GM23338 (cell line): ENCODE data around the gene GPR158. TPM values are rescaled to one million over a fixed set of nuclear protein-coding genes. Genes with fewer than 3 reads are reported as not detected.

ENCODE experiments used
- ATAC-seq: fragments of 200-7000 bp; cut with Tn5 transposase; 3 replicates; pipeline ENCODE4 v1.9.1; 2020
- DNase-seq: peaks from one replicate; pipeline ENCODE4 v3.0.0-alpha.2; 2015; ENCODE audit warnings: low spot score
- H2AFZ ChIP-seq: fragments of 200-600 bp; sonication (generic); 2 replicates; pipeline ENCODE4 v1.8.0; 2016; ENCODE audit warnings: antibody characterized with exemption, mild to moderate bottlenecking, moderate library complexity
- H3F3A ChIP-seq: fragments of 200-600 bp; sonication (generic); replicated peaks from 2 replicates; pipeline ENCODE4 v1.8.0; 2017; ENCODE audit warnings: antibody characterized with exemption, mixed run types, low read depth
- H3K27ac ChIP-seq: fragments of 200-600 bp; sonication (generic); 2 replicates; pipeline ENCODE4 v1.6.1; 2016; ENCODE audit warnings: low read depth
- H3K27me3 ChIP-seq: fragments of 200-600 bp; sonication (generic); 2 replicates; pipeline ENCODE4 v1.8.0; 2016; ENCODE audit warnings: mild to moderate bottlenecking, mixed run types, moderate library complexity; ENCODE audit not compliant: insufficient read depth
- H3K36me3 ChIP-seq: fragments of 200-600 bp; sonication (generic); 2 replicates; pipeline ENCODE4 v1.8.0; 2016; ENCODE audit warnings: mild to moderate bottlenecking; ENCODE audit not compliant: insufficient read depth
- H3K4me1 ChIP-seq: fragments of 200-600 bp; sonication (generic); 2 replicates; pipeline ENCODE4 v1.8.0; 2016; ENCODE audit warnings: mild to moderate bottlenecking, moderate library complexity; ENCODE audit not compliant: insufficient read depth
- H3K4me2 ChIP-seq: fragments of 200-600 bp; sonication (generic); 2 replicates; pipeline ENCODE4 v1.7.1; 2017; ENCODE audit warnings: mixed run types
- H3K4me3 ChIP-seq: fragments of 200-600 bp; sonication (generic); 2 replicates; pipeline ENCODE4 v1.6.1; 2016; ENCODE audit warnings: mixed run types
- H3K79me2 ChIP-seq: fragments of 200-600 bp; sonication (generic); replicated peaks from 2 replicates; pipeline ENCODE4 v1.8.0; 2017; ENCODE audit warnings: mild to moderate bottlenecking; ENCODE audit not compliant: insufficient read depth
- H3K9me2 ChIP-seq: fragments of 200-600 bp; sonication (generic); 2 replicates; pipeline ENCODE4 v1.8.0; 2017; ENCODE audit not compliant: insufficient read depth
- H4K20me1 ChIP-seq: fragments of 200-600 bp; sonication (generic); replicated peaks from 2 replicates; pipeline ENCODE4 v1.8.0; 2017; ENCODE audit warnings: mild to moderate bottlenecking; ENCODE audit not compliant: insufficient read depth
- H3K27ac Mint-ChIP-seq: 2 replicates; pipeline ENCODE4 v1.8.0; 2020; ENCODE audit warnings: inconsistent platforms, mild to moderate bottlenecking, moderate library complexity, mixed read lengths
- H3K27me3 Mint-ChIP-seq: 3 replicates; pipeline ENCODE4 v1.8.0; 2022; ENCODE audit warnings: low read depth, mild to moderate bottlenecking, moderate library complexity, mixed read lengths, inconsistent platforms; ENCODE audit not compliant: insufficient read depth, poor library complexity
- H3K36me3 Mint-ChIP-seq: 3 replicates; pipeline ENCODE4 v1.8.0; 2021; ENCODE audit warnings: low read depth, mild to moderate bottlenecking, inconsistent platforms, moderate library complexity, mixed read lengths
- H3K4me1 Mint-ChIP-seq: 3 replicates; pipeline ENCODE4 v1.8.0; 2020; ENCODE audit warnings: mild to moderate bottlenecking, inconsistent platforms, mixed read lengths
- H3K4me3 Mint-ChIP-seq: 3 replicates; pipeline ENCODE4 v1.8.0; 2021; ENCODE audit warnings: moderate library complexity, mild to moderate bottlenecking, inconsistent platforms, mixed read lengths
- H3K9me3 Mint-ChIP-seq: 3 replicates; pipeline ENCODE4 v1.8.0; 2020; ENCODE audit warnings: moderate library complexity, mild to moderate bottlenecking, inconsistent platforms, mixed read lengths
- CREB1 ChIP-seq: fragments of 250-450 bp; sonication (Bioruptor Pico); IDR thresholded peaks from 2 replicates; pipeline ENCODE4 v1.5.0; 2020; ENCODE audit warnings: low read depth, mild to moderate bottlenecking, moderate library complexity
- EZH2 ChIP-seq: fragments of 200-600 bp; sonication (generic); IDR thresholded peaks from one replicate; pipeline ENCODE4 v1.8.0; 2017; ENCODE audit warnings: antibody characterized with exemption, mild to moderate bottlenecking, low read depth; ENCODE audit not compliant: unreplicated experiment
- EZH2phosphoT487 ChIP-seq: fragments of 200-600 bp; sonication (generic); IDR thresholded peaks from one replicate; pipeline ENCODE4 v1.8.1; 2018; ENCODE audit warnings: antibody characterized with exemption; ENCODE audit not compliant: unreplicated experiment
- JUNB ChIP-seq: IDR thresholded peaks from one replicate; pipeline ENCODE4 v1.6.1; 2016; ENCODE audit warnings: antibody characterized with exemption; ENCODE audit not compliant: unreplicated experiment
- NANOG ChIP-seq: IDR thresholded peaks from 2 replicates; pipeline ENCODE4 v1.6.1; 2016; ENCODE audit warnings: antibody characterized with exemption, borderline replicate concordance
- POLR2AphosphoS5 ChIP-seq: IDR thresholded peaks from 2 replicates; pipeline ENCODE4 v1.6.1; 2016; ENCODE audit warnings: antibody characterized with exemption, low read depth
- STAT1 ChIP-seq: IDR thresholded peaks from one replicate; pipeline ENCODE4 v1.6.1; 2016; ENCODE audit warnings: antibody characterized with exemption; ENCODE audit not compliant: unreplicated experiment
- ZNF114 ChIP-seq: fragments of 250-450 bp; sonication (Bioruptor Pico); IDR thresholded peaks from 2 replicates; pipeline ENCODE4 v1.5.0; 2020; ENCODE audit warnings: mild to moderate bottlenecking, moderate library complexity
- ZNF331 ChIP-seq: fragments of 250-450 bp; sonication (Bioruptor Pico); IDR thresholded peaks from 2 replicates; pipeline ENCODE4 v1.5.0; 2020; ENCODE audit warnings: low read depth, mild to moderate bottlenecking, moderate library complexity
- polyA plus RNA-seq: library from polyadenylated mRNA; unstranded; fragments of >200 nt; fragmentation: Nextera tagmentation; extraction: Ambion mirVana; gene quantifications from 2 replicates; pipeline ENCODE4 v1.2.1, GENCODE V29; 2016
- total RNA-seq: library from RNA; depleted of rRNA; stranded (reverse); fragments of >200 nt; shearing (Covaris generic); gene quantifications from 2 replicates; pipeline ENCODE4 v1.2.3, GENCODE V29; 2014
- TF ChIP-seq, protein P1 (sequence below): IDR thresholded peaks from one replicate; pipeline ENCODE4 v1.6.1; 2018; ENCODE audit warnings: antibody characterized with exemption; ENCODE audit not compliant: unreplicated experiment
- TF ChIP-seq, protein P2 (sequence below): IDR thresholded peaks from 2 replicates; pipeline ENCODE4 v1.6.1; 2016; ENCODE audit warnings: antibody characterized with exemption

The GPR158 gene
- total and polyA plus RNA-seq, 2 experiments from 2014 or later = 0.13 to 1.5 TPM

DNA sequence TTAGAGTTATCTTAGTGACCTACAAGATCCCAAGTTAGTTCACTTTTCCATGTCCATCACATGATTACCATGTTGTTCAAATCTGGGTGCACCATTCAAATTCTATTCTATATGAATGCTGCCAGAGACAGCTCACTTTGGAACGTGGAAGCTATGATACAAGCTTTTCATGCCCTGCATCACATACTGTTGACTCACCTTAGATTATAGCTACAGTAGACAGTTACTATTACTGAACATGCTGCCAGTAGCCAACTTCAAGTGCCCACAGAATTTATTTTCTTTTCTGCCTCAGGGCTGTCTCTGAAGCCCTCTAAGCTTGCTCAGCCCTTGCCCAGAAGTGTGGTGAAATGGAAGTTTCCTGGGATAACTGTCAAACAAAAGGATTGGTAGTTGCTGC is 231.1 kb downstream of the GPR158 start:
- no peaks in the 10 kb centered on the region for H3K79me2 ChIP-seq
- DNase-seq = no peak
- H3K4me1 ChIP-seq = no peaks in the 10 kb centered on the region
- H3K27ac ChIP-seq = no peak overlapping the region
- no peaks in the 10 kb centered on the region for H3K36me3 ChIP-seq
- no peak overlapping the region for H2AFZ ChIP-seq
- no peaks in the 10 kb centered on the region for H3K9me2 ChIP-seq
- H3K4me1 Mint-ChIP-seq = no peaks in the 10 kb centered on the region; the same call in 2 of the 3 replicates
- no peaks in the 10 kb centered on the region for H3K27me3 Mint-ChIP-seq
- H3K4me2 ChIP-seq = no peak overlapping the region
- no peak overlapping the region for H3K27ac Mint-ChIP-seq
- H3K27me3 ChIP-seq = no peaks in the 10 kb centered on the region
- H3F3A ChIP-seq = no peaks in the 10 kb centered on the region
- H4K20me1 ChIP-seq = no peaks in the 10 kb centered on the region
- no peaks in the 10 kb centered on the region for H3K9me3 Mint-ChIP-seq
- H3K4me3 ChIP-seq = no peak overlapping the region
- H3K4me3 Mint-ChIP-seq = no peak overlapping the region
- no peak for TF ChIP-seq ZNF114 (CRISPR knock-in tag)
- no peaks in the 10 kb centered on the region for H3K36me3 Mint-ChIP-seq
- no peak for ATAC-seq

DNA sequence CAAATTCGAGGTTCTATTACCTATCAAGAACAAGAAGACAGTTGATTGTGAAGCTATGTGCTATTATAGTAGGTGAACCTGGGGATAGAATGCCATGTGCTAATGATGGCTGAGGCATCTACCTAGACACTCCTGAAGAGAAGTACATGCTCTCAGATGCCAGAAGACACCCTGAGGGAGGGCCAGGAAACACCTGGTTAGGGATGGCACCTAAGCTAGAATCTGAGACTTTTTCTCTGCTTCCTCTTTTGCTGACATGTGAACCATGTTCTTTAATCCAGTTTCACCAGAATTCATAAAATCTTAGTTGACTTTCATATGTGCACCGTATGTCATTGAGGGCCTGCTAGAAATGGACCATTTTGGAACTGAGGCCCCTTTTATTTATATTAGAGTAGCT is 242.8 kb downstream of the GPR158 start:
- H3K4me1 Mint-ChIP-seq = no peaks in the 10 kb centered on the region
- no peaks in the 10 kb centered on the region for H4K20me1 ChIP-seq
- no peaks in the 10 kb centered on the region for H3K4me1 ChIP-seq
- H2AFZ ChIP-seq = no peak overlapping the region
- TF ChIP-seq, protein P1, sequence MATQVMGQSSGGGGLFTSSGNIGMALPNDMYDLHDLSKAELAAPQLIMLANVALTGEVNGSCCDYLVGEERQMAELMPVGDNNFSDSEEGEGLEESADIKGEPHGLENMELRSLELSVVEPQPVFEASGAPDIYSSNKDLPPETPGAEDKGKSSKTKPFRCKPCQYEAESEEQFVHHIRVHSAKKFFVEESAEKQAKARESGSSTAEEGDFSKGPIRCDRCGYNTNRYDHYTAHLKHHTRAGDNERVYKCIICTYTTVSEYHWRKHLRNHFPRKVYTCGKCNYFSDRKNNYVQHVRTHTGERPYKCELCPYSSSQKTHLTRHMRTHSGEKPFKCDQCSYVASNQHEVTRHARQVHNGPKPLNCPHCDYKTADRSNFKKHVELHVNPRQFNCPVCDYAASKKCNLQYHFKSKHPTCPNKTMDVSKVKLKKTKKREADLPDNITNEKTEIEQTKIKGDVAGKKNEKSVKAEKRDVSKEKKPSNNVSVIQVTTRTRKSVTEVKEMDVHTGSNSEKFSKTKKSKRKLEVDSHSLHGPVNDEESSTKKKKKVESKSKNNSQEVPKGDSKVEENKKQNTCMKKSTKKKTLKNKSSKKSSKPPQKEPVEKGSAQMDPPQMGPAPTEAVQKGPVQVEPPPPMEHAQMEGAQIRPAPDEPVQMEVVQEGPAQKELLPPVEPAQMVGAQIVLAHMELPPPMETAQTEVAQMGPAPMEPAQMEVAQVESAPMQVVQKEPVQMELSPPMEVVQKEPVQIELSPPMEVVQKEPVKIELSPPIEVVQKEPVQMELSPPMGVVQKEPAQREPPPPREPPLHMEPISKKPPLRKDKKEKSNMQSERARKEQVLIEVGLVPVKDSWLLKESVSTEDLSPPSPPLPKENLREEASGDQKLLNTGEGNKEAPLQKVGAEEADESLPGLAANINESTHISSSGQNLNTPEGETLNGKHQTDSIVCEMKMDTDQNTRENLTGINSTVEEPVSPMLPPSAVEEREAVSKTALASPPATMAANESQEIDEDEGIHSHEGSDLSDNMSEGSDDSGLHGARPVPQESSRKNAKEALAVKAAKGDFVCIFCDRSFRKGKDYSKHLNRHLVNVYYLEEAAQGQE = no peak
- TF ChIP-seq POLR2AphosphoS5 (no peak), STAT1 (no peak), ZNF114 (CRISPR knock-in tag) (no peak), NANOG (no peak), CREB1 (no peak), EZH2phosphoT487 (no peak), ZNF331 (CRISPR knock-in tag) (no peak)
- no peak overlapping the region for H3K4me2 ChIP-seq
- DNase-seq = no peak
- no peak for ATAC-seq
- peaks cover 9% of the 10 kb centered on the region for H3K9me3 Mint-ChIP-seq
- no peak overlapping the region for H3K27ac ChIP-seq
- H3K27me3 Mint-ChIP-seq = no peaks in the 10 kb centered on the region
- no peaks in the 10 kb centered on the region for H3F3A ChIP-seq
- H3K27me3 ChIP-seq = no peaks in the 10 kb centered on the region
- H3K4me3 Mint-ChIP-seq = no peak overlapping the region
- peaks cover 4% of the 10 kb centered on the region; the same call in 2 of the 3 replicates for H3K36me3 Mint-ChIP-seq
- H3K9me2 ChIP-seq = no peaks in the 10 kb centered on the region
- no peaks in the 10 kb centered on the region for H3K79me2 ChIP-seq
- no peak overlapping the region for H3K4me3 ChIP-seq
- H3K27ac Mint-ChIP-seq = no peak overlapping the region
- no peaks in the 10 kb centered on the region for H3K36me3 ChIP-seq

DNA sequence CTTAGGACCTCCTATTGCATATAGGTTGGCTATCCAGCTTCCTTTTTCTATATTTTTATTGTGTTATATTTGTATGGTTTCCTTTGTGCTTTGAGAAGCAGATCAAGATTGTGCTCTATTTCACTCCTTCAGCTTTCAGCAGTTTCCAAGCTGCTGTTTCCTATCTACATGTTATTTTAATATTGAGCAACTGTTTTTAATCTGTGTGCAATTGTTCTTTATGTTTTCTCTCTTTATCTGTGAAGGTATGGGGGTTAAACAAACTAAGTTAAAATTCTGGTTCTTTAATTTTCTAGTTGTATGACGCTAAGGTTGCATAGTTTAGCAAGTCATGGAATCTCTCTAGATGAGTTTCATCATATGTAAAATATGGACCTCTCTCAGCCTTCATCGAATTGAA is 251.0 kb downstream of the GPR158 start:
- H3K4me2 ChIP-seq = no peak overlapping the region
- no peak for TF ChIP-seq ZNF114 (CRISPR knock-in tag)
- no peak for TF ChIP-seq JUNB
- TF ChIP-seq, protein P2, sequence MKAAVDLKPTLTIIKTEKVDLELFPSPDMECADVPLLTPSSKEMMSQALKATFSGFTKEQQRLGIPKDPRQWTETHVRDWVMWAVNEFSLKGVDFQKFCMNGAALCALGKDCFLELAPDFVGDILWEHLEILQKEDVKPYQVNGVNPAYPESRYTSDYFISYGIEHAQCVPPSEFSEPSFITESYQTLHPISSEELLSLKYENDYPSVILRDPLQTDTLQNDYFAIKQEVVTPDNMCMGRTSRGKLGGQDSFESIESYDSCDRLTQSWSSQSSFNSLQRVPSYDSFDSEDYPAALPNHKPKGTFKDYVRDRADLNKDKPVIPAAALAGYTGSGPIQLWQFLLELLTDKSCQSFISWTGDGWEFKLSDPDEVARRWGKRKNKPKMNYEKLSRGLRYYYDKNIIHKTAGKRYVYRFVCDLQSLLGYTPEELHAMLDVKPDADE = no peak
- TF ChIP-seq CREB1 = no peak
- TF ChIP-seq EZH2 = no peak
- TF ChIP-seq, protein P1 = no peak

More for the DNA sequence above, 251.0 kb downstream of the GPR158 start:
- Histone ChIP-seq H3K4me3 (no peak overlapping the region), H4K20me1 (no peaks in the 10 kb centered on the region), H3K79me2 (no peaks in the 10 kb centered on the region), H3F3A (no peaks in the 10 kb centered on the region), H3K4me1 (no peaks in the 10 kb centered on the region), H3K27me3 (no peaks in the 10 kb centered on the region), H3K9me2 (no peaks in the 10 kb centered on the region), H2AFZ (no peak overlapping the region), H3K27ac (no peak overlapping the region), H3K36me3 (no peaks in the 10 kb centered on the region)
- ATAC-seq (no peak), DNase-seq (no peak)
- no peaks in the 10 kb centered on the region for H3K4me1 Mint-ChIP-seq
- peaks cover 25% of the 10 kb centered on the region for H3K9me3 Mint-ChIP-seq
- H3K27ac Mint-ChIP-seq = no peak overlapping the region
- H3K27me3 Mint-ChIP-seq = no peaks in the 10 kb centered on the region
- H3K36me3 Mint-ChIP-seq = peaks cover 11% of the 10 kb centered on the region; the same call in 2 of the 3 replicates
- no peak overlapping the region for H3K4me3 Mint-ChIP-seq
